ENCODE results near the gene RPLP2.

RPLP2 gene

GRCh38 chr11:849104-849824, 39.5 kb downstream of the RPLP2 start:
- no peak for DNase-seq (ENCODE audit: low read depth in 2 of 2)

- DNase-seq (ENCODE audit: low read depth in 2 of 2): no peak
Observed at GRCh38 chr11:849951-850774, 40.4 kb downstream of the RPLP2 start.

- DNase-seq (ENCODE audit: low read depth in 2 of 2): no peak
Observed at GRCh38 chr11:850775-851763, 41.3 kb downstream of the RPLP2 start.

GRCh38 chr11:852762-853161, 43.0 kb downstream of the RPLP2 start:
- DNase-seq (ENCODE audit: low read depth in 2 of 2): no peak

GRCh38 chr11:853682-854448, 44.1 kb downstream of the RPLP2 start:
- DNase-seq (ENCODE audit: low read depth in 2 of 2): no peak

- DNase-seq (ENCODE audit: low read depth in 2 of 2): no peak
Observed at GRCh38 chr11:854601-855329, 45.0 kb downstream of the RPLP2 start.

GRCh38 chr11:855330-855674, 45.5 kb downstream of the RPLP2 start:
- no peak for DNase-seq (ENCODE audit: low read depth in 2 of 2)

- DNase-seq (ENCODE audit: low read depth in 2 of 2): no peak
Observed at GRCh38 chr11:855796-856195, 46.0 kb downstream of the RPLP2 start.

GRCh38 chr11:856397-856796, 46.6 kb downstream of the RPLP2 start:
- DNase-seq (ENCODE audit: low read depth in 2 of 2): no peak

- no peak for DNase-seq (ENCODE audit: low read depth in 2 of 2)
Observed at GRCh38 chr11:858053-858761, 48.4 kb downstream of the RPLP2 start.

- DNase-seq (ENCODE audit: low read depth in 2 of 2): no peak
Observed at GRCh38 chr11:858762-859339, 49.1 kb downstream of the RPLP2 start.

GRCh38 chr11:859394-860131, 49.8 kb downstream of the RPLP2 start:
- no peak for DNase-seq (ENCODE audit: low read depth in 2 of 2)

GRCh38 chr11:860234-861104, 50.7 kb downstream of the RPLP2 start:
- no peak for DNase-seq (ENCODE audit: low read depth in 2 of 2)

GRCh38 chr11:861105-861479, 51.3 kb downstream of the RPLP2 start:
- DNase-seq (ENCODE audit: low read depth in 2 of 2): no peak

- DNase-seq (ENCODE audit: low read depth in 2 of 2): no peak
Observed at GRCh38 chr11:862081-862661, 52.4 kb downstream of the RPLP2 start.

All from stimulated activated CD8-positive, alpha-beta memory T cell treated with anti-CD3 and anti-CD28 coated beads, Interleukin-7, amount 100 ng/mL, for 4 hours (primary cell).